ENCODE results near the gene RPS15. TPM values are rescaled to one million over a fixed set of nuclear protein-coding genes. Genes with fewer than 3 reads are reported as not detected.

The RPS15 gene
- total RNA-seq, 1 experiment from 2014 or later = 1,862 TPM

GRCh38 chr19:1470305-1471009 lies 32.3 kb downstream of the RPS15 start:
- TF ChIP-seq TCF7L2 (IDR thresholded peaks at IDR 0.05; ENCODE audit: borderline replicate concordance, extremely low read depth, insufficient read depth, insufficient read length) = peak; percentile 66
- TF ChIP-seq POLR2A (IDR thresholded peaks at IDR 0.05; ENCODE audit: borderline replicate concordance, extremely low read depth, insufficient read depth, insufficient read length) = peak; percentile 64
- peak; percentile 52 for TF ChIP-seq POLR2AphosphoS5 (IDR thresholded peaks at IDR 0.05; ENCODE audit: low read depth, low read length)
- TF ChIP-seq ZNF274 (IDR thresholded peaks at IDR 0.05; ENCODE audit: low read depth, low read length) = no peak
- TF ChIP-seq ZFX (IDR thresholded peaks at IDR 0.05) = peak; percentile 81; the same call in 1 of the 2 replicates
- peak; percentile 42 for DNase-seq (ENCODE audit: low read depth, low spot score)
- Histone ChIP-seq H3K9ac (ENCODE audit: low read length) (peak overlapping the region; percentile 60), H3K79me2 (ENCODE audit: insufficient read depth, low read length) (peaks cover 11% of the 10 kb centered on the region; the same call in 1 of the 2 replicates), H2AFZ (ENCODE audit: low read depth, low read length, poor library complexity, severe bottlenecking) (no peak overlapping the region), H4K20me1 (ENCODE audit: insufficient read depth) (no peaks in the 10 kb centered on the region), H3K27me3 (ENCODE audit: insufficient read depth, low read length) (no peaks in the 10 kb centered on the region), H3K4me3 (replicated peaks in 1 of 2; ENCODE audit: low read depth in 1 of 2, low read length in 2 of 2) (peak overlapping the region; percentile 57 to 66), H3K9me3 (ENCODE audit: control insufficient read depth in 1 of 2, insufficient read depth in 1 of 2, low read depth in 1 of 2, low read length in 2 of 2) (no peaks in the 10 kb centered on the region), H3K4me2 (ENCODE audit: low read length) (peak overlapping the region; percentile 96), H3K27ac (ENCODE audit: low read depth, low read length) (peak overlapping the region; percentile 91), H3K36me3 (ENCODE audit: control insufficient read depth in 1 of 2, insufficient read depth in 2 of 2, low read length in 2 of 2) (no peaks in the 10 kb centered on the region), H3K4me1 (ENCODE audit: control insufficient read depth in 1 of 2, insufficient read depth in 2 of 2, low read length in 2 of 2) (peaks cover 19 to 39% of the 10 kb centered on the region in 2 experiments), H3K9me2 (ENCODE audit: insufficient read depth) (no peaks in the 10 kb centered on the region)
- ChIA-PET CTCF (interaction anchor here (1.0 kb wide), 1 partner anchor 76 kb away, joined by 4 read pairs; no protein-coding TSS in a partner anchor), POLR2A (interaction anchor here (2.4 kb wide), 1 partner anchor 15 kb away, joined by 8 read pairs; no protein-coding TSS in a partner anchor), RAD21 (ENCODE audit: low non-redundant PET in 1 of 2, low total read pairs in 2 of 2, uncharacterized antibody in 2 of 2, unreplicated experiment in 2 of 2) (no interaction called here)
- intact Hi-C loops (cut with micrococcal nuclease) = loop anchor here (1.0 kb wide), 1 partner anchor 9 kb away; the partner anchor contains the start of gene C19orf25
- BruUV-seq (replicated peaks) = no TSS peak
- ATAC-seq = peak; percentile 59

GRCh38 chr19:1471010-1471514 lies 32.9 kb downstream of the RPS15 start:
- H4K20me1 ChIP-seq (ENCODE audit: insufficient read depth) = no peaks in the 10 kb centered on the region
- H3K79me2 ChIP-seq (ENCODE audit: insufficient read depth, low read length) = peaks cover 16% of the 10 kb centered on the region; the same call in 1 of the 2 replicates
- DNase-seq (ENCODE audit: low read depth, low spot score) (no peak), ATAC-seq (peak; percentile 52)
- no peak overlapping the region for H2AFZ ChIP-seq (ENCODE audit: low read depth, low read length, poor library complexity, severe bottlenecking)
- H3K9me3 ChIP-seq (ENCODE audit: control insufficient read depth in 1 of 2, insufficient read depth in 1 of 2, low read depth in 1 of 2, low read length in 2 of 2) = no peaks in the 10 kb centered on the region
- H3K4me3 ChIP-seq (replicated peaks in 1 of 2; ENCODE audit: low read depth in 1 of 2, low read length in 2 of 2) = peak overlapping the region; percentile 57 to 66
- peak overlapping the region; percentile 91 for H3K27ac ChIP-seq (ENCODE audit: low read depth, low read length)
- H3K9ac ChIP-seq (ENCODE audit: low read length) = peak overlapping the region; percentile 60
- TF ChIP-seq RAD21 (IDR thresholded peaks at IDR 0.05; ENCODE audit: low read depth) (no peak), YY1 (IDR thresholded peaks at IDR 0.05; ENCODE audit: extremely low read depth, insufficient replicate concordance, low read depth, low read length) (no peak)
- H3K36me3 ChIP-seq (ENCODE audit: control insufficient read depth in 1 of 2, insufficient read depth in 2 of 2, low read length in 2 of 2) = peaks cover 0 to 3% of the 10 kb centered on the region in 2 experiments; a peak in 1 of 4 replicates
- POLR2A ChIA-PET = interaction anchor here (2.4 kb wide), 1 partner anchor 15 kb away, joined by 8 read pairs; no protein-coding TSS in a partner anchor
- no peaks in the 10 kb centered on the region for H3K27me3 ChIP-seq (ENCODE audit: insufficient read depth, low read length)
- RAD21 ChIA-PET (ENCODE audit: low non-redundant PET in 1 of 2, low total read pairs in 2 of 2, uncharacterized antibody in 2 of 2, unreplicated experiment in 2 of 2) = no interaction called here
- no TSS peak for BruUV-seq (replicated peaks)
- intact Hi-C loops (cut with micrococcal nuclease) = no loop called here
- H3K9me2 ChIP-seq (ENCODE audit: insufficient read depth) = no peaks in the 10 kb centered on the region
- peaks cover 19 to 39% of the 10 kb centered on the region in 2 experiments for H3K4me1 ChIP-seq (ENCODE audit: control insufficient read depth in 1 of 2, insufficient read depth in 2 of 2, low read length in 2 of 2)
- peak overlapping the region; percentile 96 for H3K4me2 ChIP-seq (ENCODE audit: low read length)
- CTCF ChIA-PET = interaction anchor here (0.9 to 1.7 kb wide), 4 partner anchors 15 to 155 kb away, joined by 3 to 7 read pairs (median 4); no protein-coding TSS in a partner anchor
